ENCODE measurements around the gene PLCD3.
A peak's percentile ranks its signal among the peaks of the same experiment; 100 is the strongest.
"Not testable (repeated sequence)": the region's sequence is repeated elsewhere in the genome, so short reads cannot be mapped to it uniquely, and the experiment has no call there.

The PLCD3 gene

GRCh38 chr17:45135192-45135977, 3.1 kb upstream of the PLCD3 start, which contains the start of gene ACBD4:
Gene ACBD4 (plus strand): TSS chr17:45135687. CDS start chr17:45136145, 458 bp downstream.
- peak; percentile 94 for DNase-seq (ENCODE audit: low read depth)

GRCh38 chr17:45132572-45133463, 503 bp upstream of the PLCD3 start:
- peak; percentile 61 for DNase-seq (ENCODE audit: low read depth)

- DNase-seq (ENCODE audit: low read depth): peak; percentile 36
Measured at GRCh38 chr17:45131616-45132319, 547 bp downstream of the PLCD3 start.

DNA sequence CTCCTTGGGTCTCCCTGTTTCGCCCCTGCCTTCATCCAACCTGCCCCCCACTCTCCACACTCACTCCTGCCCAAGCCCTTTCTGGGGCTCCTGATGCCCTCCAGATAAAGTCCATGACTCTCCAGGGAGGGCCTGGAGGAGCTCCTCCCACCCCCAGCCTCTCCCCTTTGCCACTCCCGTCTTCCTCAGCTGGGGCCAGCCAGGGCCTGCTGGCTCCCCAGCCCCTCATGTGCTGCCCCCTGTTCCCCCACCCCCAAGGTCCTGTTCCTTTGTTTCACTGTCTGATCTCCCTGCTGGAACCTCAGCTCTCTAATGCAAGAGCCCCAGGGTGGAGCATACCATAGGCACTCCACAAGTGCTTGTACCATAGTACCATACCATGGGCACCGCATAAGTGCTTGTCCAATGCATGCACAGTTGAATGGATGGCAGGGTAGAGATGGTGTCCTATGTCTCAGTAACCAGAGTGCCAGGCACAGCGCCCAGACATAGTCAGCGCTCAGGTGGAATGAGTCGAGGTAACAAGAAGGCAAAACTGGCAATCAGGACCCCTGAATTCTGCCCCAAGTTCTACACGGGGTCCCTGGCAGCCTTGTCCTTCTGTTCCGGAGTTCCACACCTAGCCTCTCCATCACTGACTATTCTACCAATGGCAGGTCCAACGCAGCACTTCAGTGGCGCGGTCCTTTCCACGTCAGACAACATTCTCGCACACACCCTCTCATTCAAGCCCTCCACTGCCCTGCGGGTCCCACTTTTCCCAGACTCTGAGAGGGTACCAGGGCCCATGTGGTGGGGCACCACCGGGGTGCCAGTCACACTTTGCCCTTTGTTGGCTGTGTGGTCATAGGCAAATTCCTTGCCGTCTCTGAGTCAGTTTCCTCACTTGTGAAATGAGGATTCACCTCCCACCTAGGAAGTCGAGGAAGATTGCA, 1.4 kb downstream of the PLCD3 start:
- DNase-seq (ENCODE audit: low read depth): no peak

DNA sequence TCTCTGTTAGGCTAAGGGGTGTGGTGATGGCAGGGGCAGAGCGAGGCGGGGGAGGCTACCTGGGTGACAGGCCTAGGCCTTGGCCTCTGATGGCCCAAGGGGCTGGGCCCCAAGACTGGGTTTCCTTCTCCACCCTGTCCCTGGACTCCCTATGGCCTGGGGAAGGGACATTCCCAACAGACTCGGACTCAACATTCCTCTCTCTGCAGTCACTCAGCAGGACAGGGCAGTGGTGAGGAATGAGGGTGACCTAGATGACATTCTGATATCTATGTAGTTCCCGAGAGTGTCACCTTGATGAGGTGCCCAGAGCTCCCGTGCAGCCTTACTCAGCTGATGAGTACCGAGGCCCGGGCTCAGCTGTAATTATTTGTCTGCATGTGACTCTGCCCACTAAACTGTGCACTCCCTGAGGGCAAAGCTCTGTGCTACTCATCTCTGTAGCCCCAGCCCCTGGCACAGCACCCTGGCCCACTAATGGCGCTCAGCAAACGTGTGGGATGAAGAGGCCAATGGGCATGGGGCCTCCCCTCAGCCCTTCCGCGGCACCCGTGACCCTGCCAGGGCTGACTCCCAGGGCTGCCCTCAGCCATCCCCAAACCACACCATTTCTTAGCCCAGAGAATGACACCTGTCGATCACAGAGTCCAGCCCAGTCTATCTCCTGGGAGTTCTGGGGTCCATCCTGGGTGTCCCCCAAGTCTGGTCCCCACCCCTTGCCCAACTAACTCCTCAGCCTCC, 2.2 kb downstream of the PLCD3 start:
- no peak for DNase-seq (ENCODE audit: low read depth)

DNA sequence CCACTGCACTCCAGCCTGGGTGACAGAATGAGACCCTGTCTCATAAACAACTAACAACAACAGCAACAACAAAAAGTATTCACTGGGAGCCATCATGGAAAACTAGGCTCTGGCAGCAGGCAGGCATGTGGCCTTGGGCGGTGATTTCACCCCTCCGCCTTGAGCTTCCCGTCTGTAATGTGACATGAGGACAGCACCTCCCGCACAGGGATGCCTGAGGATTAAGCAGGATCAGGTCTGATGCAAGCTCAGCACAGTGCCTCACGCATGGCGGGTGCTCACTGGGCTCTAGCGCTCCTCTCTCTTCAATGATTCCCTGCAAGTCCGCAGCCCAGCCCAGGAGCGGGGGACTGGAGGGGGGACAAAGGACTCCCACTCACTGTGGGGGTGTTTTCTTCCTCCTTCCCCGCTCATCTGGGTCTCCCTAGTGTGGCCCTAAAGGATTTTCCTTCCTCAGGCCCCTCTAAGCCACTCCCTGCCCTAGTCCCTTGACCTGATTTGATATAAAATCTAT, 2.8 kb downstream of the PLCD3 start:
- no peak for DNase-seq (ENCODE audit: low read depth)

- no peak for DNase-seq (ENCODE audit: low read depth)
Measured at GRCh38 chr17:45128989-45129388, 3.3 kb downstream of the PLCD3 start.

DNA sequence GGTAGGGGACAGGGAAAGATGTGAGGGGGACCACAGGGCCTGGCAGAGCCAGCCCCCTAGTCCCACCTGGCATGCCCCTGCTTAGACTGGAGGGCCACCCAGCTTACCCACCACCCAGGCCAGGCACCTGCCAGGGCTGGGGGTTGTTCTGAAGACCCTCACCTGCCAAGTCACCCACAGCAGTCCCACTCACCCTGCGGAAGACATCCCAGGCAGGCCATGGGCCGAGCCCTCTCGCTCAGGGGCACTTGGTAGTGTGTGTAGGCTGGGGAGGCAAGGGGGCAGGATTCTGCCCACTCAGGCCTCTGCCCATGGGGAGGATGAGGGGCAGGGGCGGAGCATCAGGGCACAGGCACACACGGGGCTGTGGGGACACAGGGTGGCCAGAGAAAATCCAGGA, 4.0 kb downstream of the PLCD3 start:
- DNase-seq (ENCODE audit: low read depth): no peak

DNA sequence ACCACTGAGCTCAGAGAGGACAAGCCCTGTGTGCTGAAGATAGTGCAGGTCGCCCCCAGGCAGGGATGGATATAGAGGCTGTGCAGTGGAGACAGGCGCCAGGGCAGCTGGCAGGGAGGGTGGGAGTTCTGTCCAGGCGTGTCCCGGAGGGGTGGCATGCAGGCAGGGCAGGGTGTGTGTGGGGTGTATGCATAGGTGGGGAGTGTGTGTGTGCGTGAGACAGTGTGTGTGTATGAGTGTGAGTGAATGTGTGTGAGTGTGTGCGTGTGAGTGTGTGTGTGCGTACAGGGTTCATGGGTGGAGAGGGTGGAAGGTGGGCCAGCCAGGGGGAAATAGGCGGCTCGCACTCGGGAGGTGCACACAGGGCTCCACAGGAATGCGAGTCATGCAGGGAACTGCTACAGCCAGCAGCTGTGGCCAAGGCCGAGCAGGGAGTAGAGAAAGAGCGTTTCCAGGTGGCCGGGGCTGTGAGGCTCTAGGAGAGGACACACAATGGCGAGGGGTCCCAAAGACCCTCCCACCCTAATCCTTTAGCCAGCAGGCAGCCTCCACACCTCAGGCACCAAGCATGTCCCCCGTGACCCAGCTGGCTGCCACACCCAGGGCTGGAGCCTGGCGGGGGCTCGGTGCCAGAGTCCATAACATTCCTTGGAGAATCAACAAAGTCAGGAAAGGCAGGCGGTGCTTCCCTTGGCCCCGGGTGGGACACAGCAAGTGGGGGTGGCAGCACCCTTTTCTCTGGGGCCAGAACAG, 4.6 kb downstream of the PLCD3 start:
- no peak for DNase-seq (ENCODE audit: low read depth)

DNA sequence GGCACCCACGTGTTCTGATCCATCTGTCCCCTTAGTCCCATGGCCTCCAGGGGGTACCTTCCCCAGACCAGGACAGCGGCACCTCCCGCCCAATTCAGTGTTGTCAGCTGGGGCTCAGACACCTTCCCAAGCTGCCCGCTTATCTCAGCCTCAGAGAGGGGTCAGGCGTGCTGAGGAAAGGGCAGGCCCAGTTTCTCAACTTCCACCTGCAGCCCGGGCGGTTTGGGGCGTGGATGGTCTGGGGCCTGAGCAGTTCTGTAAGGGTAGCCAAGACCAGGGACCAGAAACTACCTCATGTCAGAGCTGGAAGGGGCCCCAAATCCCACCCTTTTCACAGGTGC, 5.1 kb downstream of the PLCD3 start:
- no peak for DNase-seq (ENCODE audit: low read depth)

- no peak for DNase-seq (ENCODE audit: low read depth)
Measured at GRCh38 chr17:45125509-45125908, 6.8 kb downstream of the PLCD3 start.

DNA sequence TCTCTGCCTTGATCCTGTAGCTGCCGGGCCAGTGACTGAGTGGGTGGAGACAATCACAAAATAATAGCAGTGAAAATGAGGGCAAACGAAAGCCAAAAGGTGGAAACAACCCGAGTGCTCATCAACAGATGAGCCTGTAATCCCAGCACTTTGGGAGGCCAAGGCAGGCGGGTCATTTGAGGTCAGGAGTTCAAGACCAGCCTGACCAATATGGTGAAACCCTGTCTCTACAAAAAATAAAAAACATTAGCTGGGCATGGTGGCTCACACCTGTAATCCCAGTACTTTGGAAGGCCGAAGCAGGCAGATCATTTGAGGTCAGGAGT, 7.6 kb downstream of the PLCD3 start:
- not testable (repeated sequence) for DNase-seq (ENCODE audit: low read depth)

- no peak for DNase-seq (ENCODE audit: low read depth)
Measured at GRCh38 chr17:45123930-45124796, 8.2 kb downstream of the PLCD3 start.

GRCh38 chr17:45123076-45123770, 9.1 kb downstream of the PLCD3 start:
- no peak for DNase-seq (ENCODE audit: low read depth)

DNA sequence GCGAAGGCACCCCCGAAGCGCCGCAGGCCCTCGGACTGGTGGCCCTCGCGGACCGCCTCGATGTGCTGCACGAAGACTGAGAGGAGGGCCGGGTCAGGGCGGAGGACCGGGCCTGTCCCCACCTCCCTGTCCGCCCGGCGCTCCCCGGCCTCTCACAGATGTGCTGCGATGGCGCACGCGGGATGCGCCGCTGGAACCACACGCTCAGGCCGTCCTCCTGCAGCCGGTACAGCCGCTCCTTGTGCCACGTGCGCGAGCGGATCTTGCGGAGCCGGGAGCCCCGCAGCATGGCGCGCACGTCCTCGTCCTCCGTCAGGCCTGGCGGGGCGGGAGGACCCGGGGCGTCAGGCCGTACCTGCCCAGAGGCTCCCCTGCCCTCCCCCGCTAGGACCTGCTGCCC, 11.3 kb downstream of the PLCD3 start:
- no peak for DNase-seq (ENCODE audit: low read depth)

DNA sequence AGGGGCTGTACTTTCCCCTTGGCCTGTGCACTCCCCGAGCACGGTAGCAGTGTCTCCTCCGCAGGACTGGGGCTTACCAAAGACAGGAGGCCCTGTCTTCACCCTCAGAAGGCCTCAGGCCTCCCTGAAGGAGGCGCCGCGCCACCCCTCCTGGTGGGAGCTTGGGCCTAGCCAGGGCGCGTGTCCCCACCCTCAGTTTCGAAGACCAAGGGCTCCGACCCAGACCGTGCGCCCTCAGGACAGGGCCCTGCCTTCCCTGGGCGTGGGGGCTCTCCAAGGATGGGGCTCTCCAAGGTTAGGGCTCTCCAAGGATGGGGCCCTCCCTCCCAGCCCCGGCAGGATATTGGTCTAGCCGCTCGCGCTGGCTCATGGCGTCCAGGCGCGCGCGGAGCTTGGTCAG, 11.8 kb downstream of the PLCD3 start:
- DNase-seq (ENCODE audit: low read depth): no peak

GRCh38 chr17:45119964-45120363, 12.4 kb downstream of the PLCD3 start:
- no peak for DNase-seq (ENCODE audit: low read depth)

- DNase-seq (ENCODE audit: low read depth): no peak
Measured at GRCh38 chr17:45118691-45119090, 13.6 kb downstream of the PLCD3 start.
